Endothelial cell of coronary artery (primary cell): ENCODE measurements around the gene TEDC2. TPM values are rescaled to one million over a fixed set of nuclear protein-coding genes. Genes with fewer than 3 reads are reported as not detected.

ENCODE experiments used
- total RNA-seq: library from RNA; depleted of rRNA; stranded (reverse); fragments of >200 nt; gene quantifications from 2 replicates; pipeline ENCODE4 v1.2.3, GENCODE V29; 2014

The TEDC2 gene
- 4.1 and 6.3 TPM in 2 replicates for total RNA-seq

GRCh38 chr16:2459647-2460390 is at the start of gene TEDC2:
Gene TEDC2 (plus strand): TSS chr16:2460109. CDS start chr16:2460145, 36 bp downstream.

GRCh38 chr16:2429034-2429770 is 30.7 kb upstream of the TEDC2 start, which contains the start of gene CCNF:
Gene CCNF (plus strand): TSS chr16:2429447. CDS start chr16:2429482, 35 bp downstream.

GRCh38 chr16:2471016-2471652 is 11.2 kb downstream of the TEDC2 start, which contains the start of gene NTN3:
Gene NTN3 (plus strand): TSS chr16:2471297. CDS start chr16:2471702, 405 bp downstream.

DNA sequence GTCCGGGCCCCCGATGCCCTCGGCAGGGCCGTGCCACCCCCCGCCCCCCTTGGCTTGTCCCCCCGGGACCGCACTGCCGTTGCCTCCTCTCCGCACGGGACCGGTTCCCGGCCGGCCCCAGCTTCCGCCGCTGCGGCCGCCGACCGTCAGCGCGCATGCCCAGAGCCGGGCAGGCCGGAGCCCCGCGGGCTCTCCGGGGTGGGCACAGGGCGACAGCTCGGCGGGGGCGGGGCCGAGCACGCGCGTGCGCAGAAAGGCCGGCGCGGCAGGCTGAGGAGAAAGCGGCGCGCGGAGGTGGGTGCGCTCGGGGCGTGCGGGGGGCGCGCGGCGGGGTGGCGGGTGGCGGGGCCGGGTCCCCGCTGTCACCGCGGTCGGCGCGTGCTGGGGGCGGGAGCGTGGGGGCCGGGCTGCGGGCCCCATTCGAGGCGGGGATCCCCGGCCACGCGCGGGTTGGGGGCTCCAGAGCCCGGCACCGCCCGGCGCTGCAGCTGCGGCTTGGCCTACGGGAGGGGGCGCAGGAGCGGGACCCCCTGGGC is 15.0 kb downstream of the TEDC2 start, which contains the start of gene TBC1D24:
TSS of gene TBC1D24 (plus strand) at position 251 of the 536 bp plus-strand sequence. CDS start 21,022 bp downstream, outside the sequence.

GRCh38 chr16:2513405-2514332 is 53.8 kb downstream of the TEDC2 start, which contains the start of gene ATP6V0C:
Gene ATP6V0C (plus strand): TSS chr16:2513952. CDS start chr16:2514104, 152 bp downstream.

Other genes with a start within 250 kb of the TEDC2 start
- 1.6 and 2.4 TPM in 2 replicates for gene BRICD5, start 249.2 kb upstream of the TEDC2 start, total RNA-seq
- 14.3 and 16.6 TPM in 2 replicates for gene PGP, start 245.3 kb upstream of the TEDC2 start, total RNA-seq
- gene E4F1, start 236.5 kb upstream of the TEDC2 start, total RNA-seq: 29.4 and 32.5 TPM in 2 replicates
- 0.27 and 0.94 TPM in 2 replicates for gene DNASE1L2, start 223.7 kb upstream of the TEDC2 start, total RNA-seq
- gene ECI1, start 208.5 kb upstream of the TEDC2 start, total RNA-seq: 25.1 and 25.7 TPM in 2 replicates
- gene RNPS1, start 192.0 kb upstream of the TEDC2 start, total RNA-seq: 58.7 and 63.5 TPM in 2 replicates
- gene ABCA3, start 119.4 kb upstream of the TEDC2 start, total RNA-seq: 18.0 and 26.5 TPM in 2 replicates
- 17.1 and 40.8 TPM in 2 replicates for gene CCNF, start 30.7 kb upstream of the TEDC2 start, total RNA-seq
- under 0.01 and 0.09 TPM in 2 replicates for gene NTN3, start 11.2 kb downstream of the TEDC2 start, total RNA-seq
- 12.3 and 16.3 TPM in 2 replicates for gene TBC1D24, start 15.0 kb downstream of the TEDC2 start, total RNA-seq
- 6.0 and 8.3 TPM in 2 replicates for gene ATP6V0C, start 53.8 kb downstream of the TEDC2 start, total RNA-seq
- gene AMDHD2, start 60.3 kb downstream of the TEDC2 start, total RNA-seq: 31.4 and 32.3 TPM in 2 replicates
- not detected in 2 replicates for gene CEMP1, start 71.3 kb downstream of the TEDC2 start, total RNA-seq
- 14.2 and 16.2 TPM in 2 replicates for gene PDPK1, start 77.9 kb downstream of the TEDC2 start, total RNA-seq
- gene KCTD5, start 222.4 kb downstream of the TEDC2 start, total RNA-seq: 19.9 and 21.6 TPM in 2 replicates